H1 (cell line): ENCODE measurements around the gene NRSN2. TPM values are rescaled to one million over a fixed set of nuclear protein-coding genes. Genes with fewer than 3 reads are reported as not detected.

Source experiments
- ASH2L ChIP-seq: fragments of 200-600, 300-600 bp; sonication (generic); IDR thresholded peaks from one replicate; pipeline ENCODE4 v1.7.1; 2017; ENCODE audit warnings: low read length
- ATF3 ChIP-seq: IDR thresholded peaks from 2 replicates; pipeline ENCODE4 v1.6.1; 2011; ENCODE audit warnings: low read depth, mild to moderate bottlenecking, low read length; ENCODE audit not compliant: insufficient read depth
- EGR1 ChIP-seq: IDR thresholded peaks from 2 replicates; pipeline ENCODE4 v1.6.1; 2011; ENCODE audit warnings: low read depth, low read length, borderline replicate concordance
- HDAC2 ChIP-seq, 2 experiments: fragments of 300-600 bp in 1 of 2; sonication (generic) in 1 of 2; IDR thresholded peaks; 2 replicates each; pipeline ENCODE4 v1.6.1; 2011 to 2012; ENCODE audit warnings: low read depth in 2 of 2, low read length in 2 of 2, mild to moderate bottlenecking in 2 of 2, moderate library complexity in 2 of 2, borderline replicate concordance in 1 of 2, inconsistent platforms in 1 of 2
- JUND ChIP-seq: IDR thresholded peaks from 2 replicates; pipeline ENCODE4 v1.6.1; 2011; ENCODE audit warnings: mild to moderate bottlenecking, improper control_type of control experiment, low read length
- KDM4A ChIP-seq: IDR thresholded peaks from one replicate; pipeline ENCODE4 v1.7.1; 2012; ENCODE audit warnings: low read depth, mild to moderate bottlenecking, moderate library complexity, low read length, inconsistent platforms; ENCODE audit not compliant: severe bottlenecking
- MAX ChIP-seq: IDR thresholded peaks from 2 replicates; pipeline ENCODE4 v1.6.1; 2012; ENCODE audit warnings: inconsistent platforms
- PHF8 ChIP-seq: fragments of 200-600 bp; sonication (generic); conservative IDR thresholded peaks from 2 replicates; pipeline ENCODE4 v1.7.1; 2012; ENCODE audit warnings: low read depth, mild to moderate bottlenecking, inconsistent platforms, low read length, moderate library complexity
- POLR2A ChIP-seq, 2 experiments: IDR thresholded peaks; 1 replicate in 1 of 2; 2 replicates in 1 of 2; pipeline ENCODE4 v1.6.1; 2011; ENCODE audit warnings: low read depth in 2 of 2, low read length in 2 of 2, mild to moderate bottlenecking in 2 of 2; ENCODE audit errors: control extremely low read depth in 1 of 2
- SIN3A ChIP-seq, 2 experiments: IDR thresholded peaks in 1 of 2; conservative IDR thresholded peaks in 1 of 2; 2 replicates each; pipeline ENCODE4 v1.6.1; 2011 to 2012; ENCODE audit warnings: low read length in 2 of 2, improper control_type of control experiment in 1 of 2, low read depth in 1 of 2, mild to moderate bottlenecking in 1 of 2
- SP2 ChIP-seq: IDR thresholded peaks from 2 replicates; pipeline ENCODE4 v1.6.1; 2012; ENCODE audit warnings: mild to moderate bottlenecking, low read length, inconsistent platforms
- TCF12 ChIP-seq: IDR thresholded peaks from 2 replicates; pipeline ENCODE4 v1.6.1; 2011; ENCODE audit warnings: low read depth, mild to moderate bottlenecking, low read length
- YY1 ChIP-seq: IDR thresholded peaks from 2 replicates; pipeline ENCODE4 v1.6.1; 2011; ENCODE audit warnings: low read depth, mild to moderate bottlenecking, low read length
- polyA plus RNA-seq, 7 experiments: library from polyadenylated mRNA; depleted of rRNA in 3 of 7; stranded (reverse) in 5 of 7; unstranded in 2 of 7; fragments of >200 nt in 5 of 7; fragments of 200-250 nt in 2 of 7; gene quantifications; 1 replicate in 5 of 7; 2 replicates in 1 of 7; 4 replicates in 1 of 7; pipeline versions ENCODE4 v1.2.1 to v1.2.3, GENCODE V29; 2011 to 2013; ENCODE audit warnings: missing spikeins in 2 of 7, mixed read lengths in 2 of 7
- total RNA-seq: library from RNA; stranded (reverse); fragmentation: NEBNext Ultra II Directional; extraction: Animal tissue kit (Norgen Biotek cat#: 25700); gene quantifications from 2 replicates; pipeline ENCODE4 v1.2.1, GENCODE V29; 2021

The NRSN2 gene
- total and polyA plus RNA-seq, 2 of the 8 experiments (the other 6 are each of a cell fraction or from before 2014, with no cell fraction given), result 19.4 to 33.3 TPM

DNA sequence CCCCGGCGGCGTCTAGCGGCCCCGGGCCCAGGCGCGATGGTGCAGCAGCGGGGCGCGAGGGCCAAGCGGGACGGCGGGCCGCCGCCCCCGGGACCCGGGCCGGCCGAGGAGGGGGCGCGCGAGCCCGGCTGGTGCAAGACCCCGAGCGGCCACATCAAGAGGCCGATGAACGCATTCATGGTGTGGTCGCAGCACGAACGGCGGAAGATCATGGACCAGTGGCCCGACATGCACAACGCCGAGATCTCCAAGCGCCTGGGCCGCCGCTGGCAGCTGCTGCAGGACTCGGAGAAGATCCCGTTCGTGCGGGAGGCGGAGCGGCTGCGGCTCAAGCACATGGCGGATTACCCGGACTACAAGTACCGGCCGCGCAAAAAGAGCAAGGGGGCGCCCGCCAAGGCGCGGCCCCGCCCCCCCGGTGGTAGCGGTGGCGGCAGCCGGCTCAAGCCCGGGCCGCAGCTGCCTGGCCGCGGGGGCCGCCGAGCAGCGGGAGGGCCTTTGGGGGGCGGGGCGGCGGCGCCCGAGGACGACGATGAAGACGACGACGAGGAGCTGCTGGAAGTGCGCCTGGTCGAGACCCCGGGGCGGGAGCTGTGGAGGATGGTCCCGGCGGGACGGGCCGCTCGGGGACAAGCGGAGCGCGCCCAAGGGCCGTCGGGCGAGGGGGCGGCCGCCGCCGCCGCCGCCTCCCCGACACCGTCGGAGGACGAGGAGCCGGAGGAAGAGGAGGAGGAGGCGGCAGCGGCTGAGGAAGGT, 20.8 kb upstream of the NRSN2 start (continued):
- peak; percentile 76 for TF ChIP-seq MAX
- TF ChIP-seq POLR2A (IDR thresholded peaks at IDR 0.05; ENCODE audit: control extremely low read depth in 1 of 2, low read depth in 2 of 2, low read length in 2 of 2), result peak in 1 of 2 experiments; percentile 61; a peak in 1 of 3 replicates
- peak; percentile 46 for TF ChIP-seq KDM4A
- no peak for TF ChIP-seq EGR1
- TF ChIP-seq TCF12, result no peak
- TF ChIP-seq SIN3A (conservative IDR thresholded peaks at IDR 0.05 in 1 of 2, IDR thresholded peaks at IDR 0.05 in 1 of 2; ENCODE audit: low read depth in 1 of 2, low read length in 2 of 2), result peak in 1 of 2 experiments; percentile 43; a peak in 1 of 4 replicates
- no peak for TF ChIP-seq JUND
- TF ChIP-seq SP2, result no peak
- TF ChIP-seq PHF8, result peak; percentile 45; the same call in 1 of the 2 replicates
- peak; percentile 19; the same call in 1 of the 2 replicates for TF ChIP-seq YY1
- TF ChIP-seq HDAC2 (IDR thresholded peaks at IDR 0.05; ENCODE audit: borderline replicate concordance in 1 of 2, low read depth in 2 of 2, low read length in 2 of 2), result peak in 1 of 2 experiments; percentile 26; a peak in 1 of 4 replicates
- no peak for TF ChIP-seq ATF3
- no peak for TF ChIP-seq ASH2L
- TF ChIP-seq, all 59 proteins: peak for 9
